Stimulated activated CD4-positive, alpha-beta T cell treated with anti-CD3 and anti-CD28 coated beads, Interleukin-4, amount 100 ng/mL, for 48 hours (primary cell): ENCODE data around the gene IL3.

Experiments
- DNase-seq, 2 donors: peaks; one replicate each; pipeline ENCODE4 v3.0.0-alpha.2; 2020; ENCODE audit warnings: low read depth in 2 of 2

The IL3 gene, protein sequence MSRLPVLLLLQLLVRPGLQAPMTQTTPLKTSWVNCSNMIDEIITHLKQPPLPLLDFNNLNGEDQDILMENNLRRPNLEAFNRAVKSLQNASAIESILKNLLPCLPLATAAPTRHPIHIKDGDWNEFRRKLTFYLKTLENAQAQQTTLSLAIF

DNA sequence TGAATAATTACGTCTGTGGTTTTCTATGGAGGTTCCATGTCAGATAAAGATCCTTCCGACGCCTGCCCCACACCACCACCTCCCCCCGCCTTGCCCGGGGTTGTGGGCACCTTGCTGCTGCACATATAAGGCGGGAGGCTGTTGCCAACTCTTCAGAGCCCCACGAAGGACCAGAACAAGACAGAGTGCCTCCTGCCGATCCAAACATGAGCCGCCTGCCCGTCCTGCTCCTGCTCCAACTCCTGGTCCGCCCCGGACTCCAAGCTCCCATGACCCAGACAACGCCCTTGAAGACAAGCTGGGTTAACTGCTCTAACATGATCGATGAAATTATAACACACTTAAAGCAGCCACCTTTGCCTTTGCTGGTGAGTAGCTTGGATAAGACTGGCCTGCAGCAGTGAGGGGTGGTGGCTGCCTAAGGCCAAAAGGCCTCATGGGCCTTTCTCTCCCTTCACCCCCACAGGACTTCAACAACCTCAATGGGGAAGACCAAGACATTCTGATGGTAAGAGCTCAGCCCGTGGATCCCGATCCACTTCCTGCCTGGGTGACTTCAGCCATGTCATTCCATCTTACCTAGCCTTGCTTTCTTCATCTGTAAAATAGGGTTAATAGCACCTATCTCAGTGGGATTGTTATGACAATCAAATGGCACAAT is at the start of gene IL3:
IL3 (plus strand) TSS at position 155 of the 661 bp plus-strand sequence; CDS start at position 207, 52 bp downstream.
- no peak for DNase-seq

DNA sequence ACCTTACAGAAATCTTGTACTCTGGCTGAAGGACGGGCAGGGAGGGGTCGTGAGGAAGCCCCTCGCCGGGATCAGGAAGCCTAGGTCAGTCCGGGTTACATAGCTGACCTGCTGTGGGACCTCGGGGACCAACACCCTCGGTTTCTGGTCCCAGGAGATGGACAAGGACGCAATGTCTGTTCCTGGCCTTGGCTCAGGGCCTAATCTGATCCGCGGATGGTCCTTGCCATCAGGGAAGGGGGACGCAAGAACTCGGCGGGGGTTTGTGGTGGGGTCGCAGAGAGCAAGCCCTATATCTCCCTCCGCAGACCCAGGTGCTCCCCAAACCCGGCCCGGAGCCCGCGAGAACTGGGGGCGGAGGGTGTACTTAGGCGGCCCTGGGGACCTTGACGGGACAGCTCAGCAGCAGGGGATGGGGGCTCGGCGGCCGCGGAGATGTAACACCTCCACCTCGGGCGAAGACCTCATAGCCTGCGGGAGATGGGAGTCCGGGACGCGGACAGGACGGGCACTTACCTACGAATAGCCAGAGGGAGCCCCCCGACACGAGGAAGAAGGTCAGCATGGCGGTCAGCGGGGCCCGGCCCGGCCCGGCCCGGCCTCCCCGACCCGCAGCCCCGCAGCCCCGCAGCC is 49.4 kb upstream of the IL3 start:
- DNase-seq: no peak

DNA sequence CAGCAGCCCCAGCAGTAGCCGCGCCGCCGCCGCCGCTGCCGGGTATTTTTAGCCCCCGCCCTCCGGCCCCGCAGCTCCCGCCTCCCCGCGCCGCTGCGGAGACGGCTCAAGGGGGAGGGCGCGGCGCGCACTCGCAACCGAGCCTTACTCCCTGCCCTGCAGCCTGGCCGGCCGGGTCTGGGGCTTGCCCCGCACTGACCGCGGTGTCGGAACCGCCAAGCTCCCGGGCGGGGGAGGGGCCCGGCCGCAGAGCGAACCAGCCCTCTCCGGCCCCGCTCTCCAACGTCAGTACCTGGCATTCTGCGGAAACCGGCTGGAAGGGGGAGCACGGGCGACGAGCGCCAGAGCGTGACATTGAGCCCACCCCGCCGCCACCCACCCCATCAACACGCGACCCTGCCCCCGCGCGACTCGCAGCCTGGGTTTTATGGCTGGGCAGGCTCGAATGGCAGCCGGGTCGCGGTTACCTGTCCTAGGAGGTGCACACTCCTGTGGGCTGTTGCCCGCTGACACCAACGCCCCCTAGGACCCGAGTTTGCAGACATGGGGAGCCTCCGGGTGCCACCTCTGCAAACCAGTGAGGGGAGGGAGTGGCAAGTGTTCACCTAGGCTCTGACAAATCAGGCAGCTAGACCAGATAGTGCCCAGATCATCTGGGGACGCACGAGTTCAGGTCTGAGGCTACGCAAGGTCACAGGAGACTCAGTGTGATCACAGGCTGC is 48.7 kb upstream of the IL3 start, which contains the start of gene ACSL6:
ACSL6 (minus strand) TSS at position 37 of the 722 bp plus-strand sequence. CDS start 105 bp downstream, outside the sequence.
- no peak for DNase-seq

DNA sequence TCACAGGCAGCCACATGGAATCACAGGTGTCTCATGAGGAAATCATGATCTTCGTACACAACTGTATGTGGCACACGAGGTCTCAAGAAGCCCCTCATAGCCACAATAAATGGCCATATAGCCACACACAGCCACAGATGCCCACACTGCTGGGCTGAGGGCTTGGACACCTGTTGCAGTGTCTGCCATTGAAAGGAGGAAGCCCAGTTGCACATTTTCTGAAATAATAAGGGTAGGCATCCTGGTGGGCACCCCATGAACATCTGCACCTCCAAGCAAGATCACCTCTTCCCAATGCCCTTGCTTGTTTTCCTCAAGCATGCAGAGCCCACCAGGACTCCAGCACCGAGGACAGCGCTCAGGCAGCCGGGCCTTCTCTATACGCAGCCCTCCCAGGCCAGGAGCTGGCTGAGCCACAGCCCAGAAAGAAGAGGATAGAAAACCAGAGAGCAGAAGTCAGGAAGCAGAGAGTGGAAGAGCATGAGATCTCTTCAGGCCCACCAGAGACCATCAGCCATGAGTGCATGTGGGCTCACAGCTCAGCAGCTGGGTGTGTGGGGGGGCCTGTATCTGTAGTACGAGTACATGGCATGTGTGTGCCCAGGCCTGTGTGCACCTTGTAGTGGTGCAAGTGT is 48.0 kb upstream of the IL3 start:
- no peak for DNase-seq

DNA sequence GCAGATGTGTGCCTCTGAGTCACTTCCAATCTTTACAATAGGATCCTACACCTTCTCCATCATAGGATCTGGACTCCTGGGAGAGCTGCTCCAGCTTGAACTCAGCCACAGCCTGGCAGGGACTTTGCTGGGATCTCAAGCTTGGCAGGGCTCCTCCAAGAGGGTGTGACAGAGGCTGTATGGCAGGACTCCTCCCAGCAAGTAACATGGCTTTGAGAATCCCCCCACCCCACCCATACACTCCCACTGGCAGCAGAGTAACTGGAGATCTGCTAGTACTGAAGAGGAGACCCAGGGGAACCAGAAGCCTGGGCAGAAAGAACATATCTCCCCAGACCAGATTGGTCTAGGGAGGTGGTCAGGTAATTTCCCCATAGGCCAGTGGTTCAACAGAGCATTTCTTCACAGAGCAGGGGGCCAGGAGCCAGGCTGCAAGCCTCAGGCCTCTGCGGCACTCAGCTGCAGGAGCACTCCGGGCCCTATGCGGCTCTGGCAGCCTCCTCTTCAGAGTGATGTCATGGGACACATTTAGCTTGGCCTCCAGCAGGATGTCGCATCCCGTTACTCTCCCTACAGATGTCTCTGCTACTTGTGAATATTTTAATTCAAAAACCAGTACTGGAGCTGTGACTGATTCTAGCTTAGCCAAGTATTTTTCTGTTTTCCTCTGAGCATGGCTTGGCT is 47.3 kb upstream of the IL3 start:
- no peak for DNase-seq

DNA sequence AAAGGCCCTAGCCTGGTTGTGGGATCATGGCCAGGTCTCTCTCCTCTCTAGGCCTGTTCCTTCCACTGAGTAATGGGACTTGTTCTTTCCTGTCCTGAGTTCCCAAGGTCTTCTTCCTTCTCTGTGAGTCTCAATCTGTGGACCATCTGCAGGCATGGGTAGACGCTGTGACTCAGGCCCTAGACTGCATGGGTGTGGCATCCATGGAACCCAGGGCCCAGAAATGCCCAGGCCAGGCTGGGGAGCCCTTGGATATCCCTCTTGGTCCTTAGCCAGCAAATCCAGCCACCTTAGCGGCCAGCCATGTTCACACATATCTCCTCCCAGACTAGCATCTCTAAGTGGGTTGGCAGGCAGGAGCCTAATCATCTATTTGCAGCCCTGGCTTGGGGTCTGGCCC is 46.7 kb upstream of the IL3 start:
- no peak for DNase-seq

DNA sequence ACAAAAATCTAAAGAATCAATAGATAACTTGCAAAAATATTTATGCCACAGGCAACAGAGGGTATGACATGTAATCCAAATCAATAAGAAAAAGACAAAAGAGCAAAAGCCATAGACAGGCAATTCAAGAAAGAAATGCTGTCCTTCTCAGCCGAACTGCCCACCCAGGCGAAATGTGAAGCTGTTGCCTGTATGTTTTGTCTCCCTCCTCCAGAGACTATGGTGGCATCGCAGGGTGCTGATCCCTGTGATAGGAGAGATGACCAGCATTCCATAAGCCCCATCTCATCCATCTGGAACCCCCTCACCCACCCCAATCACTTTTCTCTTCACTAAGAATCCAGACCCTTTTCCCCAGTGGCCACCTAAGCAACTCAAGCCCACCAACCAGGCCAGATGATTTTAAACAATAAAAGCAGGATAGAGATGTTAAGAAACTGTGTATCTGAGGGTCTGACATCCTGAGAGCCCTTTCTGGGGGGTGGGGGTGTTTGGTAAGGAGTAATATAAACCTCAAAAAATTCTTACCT is 43.7 kb upstream of the IL3 start:
- no peak for DNase-seq

DNA sequence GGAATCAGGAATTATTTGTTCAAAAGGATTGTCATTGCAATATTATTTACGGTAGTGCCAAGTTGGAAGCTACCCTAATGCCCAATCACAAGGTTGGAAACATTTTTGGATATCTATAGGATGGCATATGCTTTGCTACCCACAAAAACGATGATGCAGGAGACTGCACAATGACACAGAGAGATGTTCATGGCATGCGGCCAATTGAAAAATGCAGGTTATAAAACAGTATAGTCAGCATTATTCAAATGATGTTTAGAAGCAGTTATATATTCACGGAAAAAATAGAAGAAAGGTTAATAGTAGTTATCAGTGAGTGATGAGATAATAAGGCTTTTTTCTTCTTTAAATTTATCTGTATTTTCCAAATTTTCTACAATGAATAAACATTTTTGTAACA is 43.1 kb upstream of the IL3 start:
- DNase-seq: no peak

DNA sequence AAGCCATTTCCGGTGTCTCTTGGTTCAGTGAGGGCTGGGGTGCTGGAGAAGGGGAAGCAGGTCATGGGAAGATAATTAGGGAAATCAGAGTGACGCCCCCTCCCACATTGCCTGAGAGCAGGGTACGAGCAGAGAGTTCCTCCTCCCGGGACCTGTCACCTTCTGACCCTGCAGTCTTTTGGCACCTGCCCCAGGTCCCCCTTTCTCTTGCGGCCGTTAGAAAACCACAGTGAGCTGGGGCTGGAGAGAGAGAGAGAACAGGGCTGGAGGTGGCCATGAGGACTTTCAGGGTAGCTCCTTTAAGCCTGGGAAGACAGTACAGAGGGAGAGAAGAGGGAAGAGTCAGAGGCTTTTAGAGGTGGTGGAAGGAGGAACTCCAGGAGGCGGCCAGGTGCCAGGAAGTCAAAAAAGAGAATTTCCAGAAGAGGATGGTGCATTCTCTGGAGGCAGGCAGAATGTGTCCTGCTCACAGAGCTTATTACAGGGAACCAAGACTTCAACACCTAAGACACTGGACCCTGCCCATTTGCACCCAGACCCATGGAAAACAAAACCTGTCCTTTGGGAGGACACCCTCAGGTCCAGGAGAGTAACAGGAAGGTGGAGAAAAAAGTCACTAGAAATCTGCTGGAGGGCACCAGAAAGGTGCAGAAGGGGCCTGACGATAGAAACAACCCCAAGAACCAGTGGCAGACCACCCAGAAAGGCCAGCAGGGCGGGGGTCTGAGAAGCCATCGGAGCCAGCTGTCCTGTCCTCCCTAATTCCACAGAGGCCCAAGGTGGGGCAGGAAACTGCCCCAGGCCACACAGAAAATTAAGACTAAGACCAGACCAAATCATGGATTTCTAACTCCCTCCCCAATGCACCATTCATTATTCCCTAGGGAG is 42.5 kb upstream of the IL3 start:
- no peak for DNase-seq

DNA sequence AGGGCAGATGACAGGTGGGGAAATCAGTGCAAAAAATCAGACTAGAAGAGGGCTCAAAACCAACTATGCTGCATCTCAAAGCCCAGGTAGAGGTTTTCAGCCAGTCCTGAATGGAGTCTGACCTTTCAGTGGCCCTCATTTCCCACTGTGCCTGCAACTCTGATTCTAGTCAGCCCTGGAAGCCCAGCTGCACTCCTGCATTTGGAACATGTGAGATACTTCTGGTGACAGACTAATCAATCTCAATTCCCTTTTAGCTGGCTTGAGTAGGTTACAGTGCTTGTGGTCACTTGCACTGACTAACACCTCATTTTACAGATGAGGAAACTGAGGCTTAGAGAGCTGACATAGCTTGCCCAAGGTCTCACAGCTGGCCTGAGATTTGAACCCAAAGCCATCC is 41.1 kb upstream of the IL3 start:
- DNase-seq: no peak

DNA sequence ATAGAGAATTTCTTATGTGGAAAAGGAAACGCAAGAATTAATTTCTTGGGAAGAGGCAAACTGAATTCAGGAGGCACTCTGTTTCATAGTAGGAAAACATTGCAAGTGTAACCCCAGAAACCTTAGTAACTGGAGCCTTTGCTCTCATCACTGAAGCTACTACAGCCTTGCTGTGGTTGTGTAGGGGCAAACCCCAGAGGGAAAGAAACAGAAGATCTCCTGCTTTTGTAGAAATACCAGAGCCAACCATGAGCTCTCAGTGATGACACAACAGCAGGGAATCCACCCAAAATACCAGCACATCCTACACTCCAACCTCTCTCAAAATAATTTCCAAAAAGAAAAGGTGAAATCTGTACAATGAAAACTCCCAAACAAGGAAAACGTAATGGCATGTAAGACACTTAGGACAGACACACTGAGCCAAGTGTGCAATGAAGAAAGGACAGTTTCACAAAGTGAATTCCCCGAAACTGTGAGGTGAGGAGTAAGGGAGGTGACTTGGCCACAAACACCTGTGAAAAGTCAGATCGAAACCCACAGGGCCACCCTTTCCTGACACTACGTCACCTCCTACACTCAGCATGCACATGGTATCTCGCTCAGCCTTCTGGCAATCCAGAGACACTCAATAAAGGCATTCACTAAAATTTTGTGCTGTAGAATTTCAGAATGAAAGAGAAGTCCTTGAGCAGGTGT is 40.4 kb upstream of the IL3 start:
- DNase-seq: peak; percentile 53 to 73

DNA sequence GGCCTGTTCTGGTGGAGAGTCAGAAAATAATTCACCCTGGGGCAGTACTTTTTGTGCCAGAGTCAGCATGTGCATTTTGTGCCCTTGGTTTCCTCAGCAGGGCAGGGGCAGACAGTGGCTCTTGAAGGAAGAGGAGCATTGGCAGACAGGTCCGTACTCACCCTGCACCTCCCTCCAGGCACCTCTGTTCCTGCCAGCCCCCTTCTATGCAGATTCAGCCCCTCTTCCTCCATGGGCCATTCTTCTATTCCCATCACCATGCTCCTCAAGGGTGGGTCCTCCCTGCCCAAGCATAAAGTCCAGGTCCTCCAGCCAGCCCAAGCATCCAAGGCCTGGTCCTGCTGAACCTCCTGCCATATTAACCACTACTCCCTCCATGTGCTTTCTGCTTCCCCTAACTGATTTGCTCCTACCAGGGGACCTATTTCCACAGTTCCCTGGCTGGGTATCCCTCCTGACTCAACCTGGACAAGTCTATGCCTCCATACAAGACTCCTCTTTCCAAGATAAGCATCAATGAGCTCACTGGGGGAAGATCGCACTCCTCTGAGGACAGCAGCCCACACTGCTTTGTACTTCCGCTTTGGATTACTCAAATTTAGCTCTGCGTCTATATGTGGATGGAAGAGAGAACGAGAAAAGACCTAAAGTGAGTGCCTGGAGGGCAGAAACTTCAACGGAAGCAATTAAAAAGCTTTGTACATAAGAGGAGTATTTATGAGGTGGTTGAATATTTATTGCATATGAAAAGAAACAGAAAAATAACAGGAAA is 39.7 kb upstream of the IL3 start:
- DNase-seq: no peak

DNA sequence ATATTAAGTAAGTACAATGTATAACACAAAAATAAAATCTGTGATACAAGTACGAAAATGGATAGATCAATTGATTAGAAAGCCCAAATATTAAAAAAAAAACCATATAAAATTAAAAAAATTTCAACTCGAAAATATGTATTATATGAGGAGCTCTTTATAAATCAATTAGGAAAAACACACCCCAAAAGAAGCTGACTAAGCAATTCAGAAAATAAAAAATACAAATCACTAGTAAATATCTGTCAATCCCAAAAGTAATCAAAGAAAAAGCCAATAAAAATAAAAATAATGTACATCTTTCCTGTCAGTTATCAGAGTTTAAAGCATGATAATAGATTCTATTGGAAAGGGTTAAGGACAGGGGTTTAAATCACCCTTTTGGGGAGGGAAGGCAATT is 38.8 kb upstream of the IL3 start:
- no peak for DNase-seq

DNA sequence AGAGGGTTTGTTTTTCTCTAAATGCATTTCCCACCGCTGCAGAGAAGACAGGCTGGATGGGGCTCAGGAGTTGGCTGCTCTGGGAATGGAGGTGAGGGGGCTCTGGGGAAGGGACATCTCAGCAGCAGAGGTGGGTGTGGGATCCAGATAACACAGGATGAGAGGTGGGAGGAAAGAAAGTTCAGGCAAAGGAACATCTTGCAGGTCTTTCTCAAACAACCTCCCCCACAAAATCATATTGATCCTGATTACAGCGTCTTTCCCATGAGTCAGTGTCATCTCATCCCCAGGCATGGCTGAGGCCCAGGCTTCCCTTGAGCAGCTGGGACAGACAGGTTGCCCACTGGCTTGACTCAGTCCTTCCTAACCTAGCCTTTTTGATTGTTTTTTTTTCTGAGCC is 37.7 kb upstream of the IL3 start:
- peak in 1 of 2 donors; percentile 54 for DNase-seq

DNA sequence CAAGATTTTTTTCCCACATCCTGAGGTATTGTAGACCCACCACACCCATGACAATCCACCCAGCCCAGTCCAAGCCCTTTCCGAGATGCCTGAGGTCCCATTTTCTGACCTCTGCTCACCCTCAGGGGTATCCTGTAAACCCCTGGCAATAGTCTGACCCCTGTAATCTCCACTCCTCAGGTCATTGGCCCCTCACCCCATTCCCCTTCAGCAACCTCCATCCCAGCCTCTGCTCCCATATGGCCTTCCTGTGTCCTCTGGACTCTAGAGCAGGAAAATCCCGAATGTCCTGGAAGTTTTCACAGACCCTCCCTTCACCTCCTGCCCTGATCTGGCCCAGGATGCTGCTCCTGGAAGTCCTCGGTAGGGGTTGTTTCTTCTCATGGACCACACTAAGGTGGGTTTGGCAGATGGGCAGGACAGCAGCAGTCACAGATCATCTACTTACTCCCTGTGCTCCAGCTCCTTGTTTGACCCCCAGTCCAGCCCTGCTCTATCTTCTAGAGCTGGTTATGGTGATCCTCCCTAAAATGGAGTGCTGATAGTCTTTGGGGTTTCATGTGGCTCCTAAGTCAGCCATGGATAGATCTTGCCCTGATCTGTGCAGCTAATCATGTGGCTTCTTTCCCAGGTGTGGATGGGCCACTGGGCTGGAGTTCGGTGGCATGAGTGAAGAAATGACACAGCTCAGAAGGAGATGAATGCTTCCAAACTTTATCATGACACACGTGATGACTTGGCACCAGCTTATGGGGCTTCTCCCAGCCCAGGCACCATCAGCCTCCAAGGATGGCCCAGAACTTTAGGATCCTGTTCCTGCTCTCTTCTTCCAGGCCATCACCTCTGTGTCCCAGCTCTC is 37.0 kb upstream of the IL3 start:
- DNase-seq: no peak

DNA sequence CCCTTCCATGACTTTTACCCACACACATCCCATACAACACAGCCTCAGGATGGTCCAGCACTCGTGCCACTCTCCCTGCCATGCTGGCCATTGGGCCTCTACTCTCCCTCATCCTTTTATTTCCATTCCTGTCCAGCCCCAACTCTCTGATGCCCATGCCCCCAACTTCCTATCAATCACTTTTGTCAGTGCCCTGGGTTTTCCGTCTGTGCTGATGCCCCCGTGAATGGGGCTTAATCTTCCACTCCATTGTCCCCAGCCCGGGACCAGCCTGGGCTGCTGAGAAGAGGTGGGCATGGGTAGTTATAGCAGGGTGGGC is 36.4 kb upstream of the IL3 start:
- no peak for DNase-seq

DNA sequence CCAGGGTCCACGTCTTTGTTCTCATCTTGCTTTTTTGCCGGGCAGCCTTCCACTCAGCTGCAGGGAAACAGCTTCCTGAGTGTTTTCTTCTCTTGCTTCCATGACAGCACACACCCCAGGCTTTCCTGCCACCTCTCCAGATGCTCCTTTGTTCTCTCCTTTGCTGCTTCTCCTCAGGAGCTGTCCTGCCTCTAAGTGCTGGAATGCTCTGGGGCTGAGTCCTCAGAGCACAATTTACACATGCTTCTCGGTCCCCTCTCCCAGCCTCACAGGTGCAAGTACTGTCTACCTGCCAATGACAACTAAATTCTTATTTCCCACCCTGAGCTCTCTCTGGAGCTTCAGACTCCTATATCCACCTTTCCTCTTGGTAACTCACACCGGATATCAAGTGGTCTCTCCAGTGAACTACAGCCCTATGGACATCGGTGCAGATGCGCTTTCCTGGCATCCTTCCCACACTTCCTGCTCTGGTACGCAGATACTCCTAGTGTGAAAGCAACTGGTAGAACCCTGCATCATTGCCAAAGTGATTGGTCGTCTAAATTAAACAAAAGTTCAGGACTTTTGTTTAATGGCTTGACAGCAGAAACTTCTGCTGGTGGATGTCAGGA is 35.6 kb upstream of the IL3 start:
- no peak for DNase-seq
